ENCODE measurements around the gene NUDT7.

The NUDT7 gene

GRCh38 chr16:77729951-77730350, 7.6 kb downstream of the NUDT7 start:
- no peak for DNase-seq

- DNase-seq: no peak
Observed at GRCh38 chr16:77732241-77732946, 10.1 kb downstream of the NUDT7 start.

GRCh38 chr16:77736879-77737278, 14.6 kb downstream of the NUDT7 start:
- DNase-seq: no peak

- no peak for DNase-seq
Observed at GRCh38 chr16:77738706-77739558, 16.6 kb downstream of the NUDT7 start.

- DNase-seq: no peak
Observed at GRCh38 chr16:77739559-77739892, 17.2 kb downstream of the NUDT7 start.

GRCh38 chr16:77744141-77744540, 21.8 kb downstream of the NUDT7 start:
- DNase-seq: no peak

GRCh38 chr16:77745972-77746371, 23.7 kb downstream of the NUDT7 start:
- DNase-seq: no peak

GRCh38 chr16:77748421-77749005, 26.2 kb downstream of the NUDT7 start:
- no peak for DNase-seq

GRCh38 chr16:77749415-77749814, 27.1 kb downstream of the NUDT7 start:
- DNase-seq: no peak

- no peak for DNase-seq
Observed at GRCh38 chr16:77758046-77758445, 35.7 kb downstream of the NUDT7 start.

GRCh38 chr16:77758508-77758907, 36.2 kb downstream of the NUDT7 start:
- DNase-seq: no peak

- no peak for DNase-seq
Observed at GRCh38 chr16:77759201-77759600, 36.9 kb downstream of the NUDT7 start.

- no peak for DNase-seq
Observed at GRCh38 chr16:77759821-77760220, 37.5 kb downstream of the NUDT7 start.

GRCh38 chr16:77760800-77761199, 38.5 kb downstream of the NUDT7 start:
- no peak for DNase-seq

GRCh38 chr16:77761204-77761603, 38.9 kb downstream of the NUDT7 start:
- no peak for DNase-seq

GRCh38 chr16:77762262-77762661, 39.9 kb downstream of the NUDT7 start:
- DNase-seq: no peak

- DNase-seq: no peak
Observed at GRCh38 chr16:77763994-77764393, 41.7 kb downstream of the NUDT7 start.

- DNase-seq: no peak
Observed at GRCh38 chr16:77767211-77767610, 44.9 kb downstream of the NUDT7 start.

GRCh38 chr16:77767826-77768225, 45.5 kb downstream of the NUDT7 start:
- no peak for DNase-seq

GRCh38 chr16:77775911-77776909, 53.9 kb downstream of the NUDT7 start:
- DNase-seq: no peak

- no peak for DNase-seq
Observed at GRCh38 chr16:77777745-77778144, 55.4 kb downstream of the NUDT7 start.

GRCh38 chr16:77780378-77780837, 58.1 kb downstream of the NUDT7 start:
- no peak for DNase-seq

- DNase-seq: no peak
Observed at GRCh38 chr16:77781091-77781490, 58.8 kb downstream of the NUDT7 start.

Data from activated CD4-positive, alpha-beta T cell treated with anti-CD3 and anti-CD28 coated beads, Interleukin-2, amount 50 U/mL, for 48 hours (primary cell).